Measurements from ENCODE around the gene AIP. TPM values are rescaled to one million over a fixed set of nuclear protein-coding genes. Genes with fewer than 3 reads are reported as not detected.
"Not testable (repeated sequence)": the region's sequence is repeated elsewhere in the genome, so short reads cannot be mapped to it uniquely, and the experiment has no call there.

The AIP gene
- polyA plus RNA-seq, 4 donors = 52.7 to 69.0 (median 65.4) TPM

- no peak for DNase-seq (ENCODE audit: low read depth in 4 of 4, low spot score in 3 of 4)
Measured at GRCh38 chr11:67445515-67445914, 37.3 kb upstream of the AIP start.

DNA sequence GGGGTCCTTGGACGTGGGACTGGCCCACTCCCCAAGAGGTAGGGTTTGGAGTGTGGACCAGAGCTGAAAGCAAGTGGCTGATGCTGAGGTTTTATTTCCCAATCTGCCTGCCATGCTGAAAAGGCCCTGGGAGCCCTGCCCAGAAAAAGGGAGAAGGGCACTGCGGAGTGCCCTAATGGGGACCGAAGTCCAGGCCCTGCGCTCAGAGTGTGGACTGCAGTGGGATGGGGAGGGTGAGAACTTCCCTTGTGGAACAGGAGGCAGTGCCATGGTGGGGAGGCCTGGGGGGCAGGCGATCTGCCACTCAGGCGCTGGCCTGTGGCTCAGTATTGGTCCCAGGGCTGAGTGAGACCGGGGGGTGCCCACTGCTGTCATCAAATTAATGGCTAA is 34.6 kb upstream of the AIP start:
- no peak for DNase-seq (ENCODE audit: low read depth in 4 of 4, low spot score in 3 of 4)

DNA sequence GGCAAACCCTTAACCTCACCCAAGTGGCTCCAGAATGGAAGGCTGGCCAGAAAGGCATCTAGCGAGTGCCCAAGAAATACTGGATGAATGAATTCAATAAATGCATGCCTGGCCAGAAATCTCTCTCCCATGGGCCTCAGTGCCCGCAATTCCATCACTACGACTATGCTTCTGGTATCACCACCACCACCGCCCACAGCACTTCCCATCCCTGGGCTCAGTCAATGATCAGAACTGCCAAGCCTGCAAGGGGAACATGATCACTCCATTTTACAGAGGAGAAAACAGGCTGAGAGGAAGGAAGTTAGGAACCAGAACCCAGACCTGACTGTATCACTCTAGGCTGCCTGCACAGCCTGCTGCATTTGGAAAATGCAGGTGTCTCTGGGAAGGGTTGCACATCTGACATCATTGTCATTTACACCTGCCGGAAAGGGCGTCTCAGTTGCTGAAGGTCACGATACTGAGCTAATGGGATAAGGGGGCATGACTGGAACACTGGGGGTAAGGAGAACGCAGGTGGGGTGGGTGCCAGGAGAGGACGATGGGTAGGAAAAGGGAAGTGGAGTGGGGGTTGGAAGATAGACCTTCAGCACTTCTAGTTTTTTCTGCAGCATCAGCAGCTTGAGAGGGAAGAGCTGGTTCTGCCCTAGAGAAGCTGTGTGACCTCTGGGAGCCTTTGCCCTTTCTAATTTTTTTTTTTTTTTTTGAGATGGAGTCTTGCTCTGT is 33.5 kb upstream of the AIP start:
- DNase-seq (ENCODE audit: low read depth in 4 of 4, low spot score in 3 of 4) = no peak

- DNase-seq (ENCODE audit: low read depth in 4 of 4, low spot score in 3 of 4) = no peak
Measured at GRCh38 chr11:67450796-67451657, 31.8 kb upstream of the AIP start.

DNA sequence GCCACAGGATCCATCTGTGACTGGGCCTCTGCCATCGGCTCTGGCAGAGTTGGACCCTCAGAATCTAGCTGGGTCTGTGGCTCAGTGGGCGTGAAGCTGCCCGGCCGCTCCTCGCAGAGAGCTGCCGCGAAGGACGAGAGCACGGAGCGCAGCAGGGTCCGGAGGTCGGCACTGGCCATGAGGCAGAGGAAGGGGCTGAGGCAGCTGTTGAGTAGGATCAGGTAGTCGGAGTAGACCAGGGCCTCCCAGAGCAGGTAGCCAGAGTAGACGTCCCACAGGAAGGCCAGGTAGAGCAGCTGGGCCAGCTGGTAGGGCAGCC is 31.2 kb upstream of the AIP start:
- DNase-seq (ENCODE audit: low read depth in 4 of 4, low spot score in 3 of 4) = no peak

DNA sequence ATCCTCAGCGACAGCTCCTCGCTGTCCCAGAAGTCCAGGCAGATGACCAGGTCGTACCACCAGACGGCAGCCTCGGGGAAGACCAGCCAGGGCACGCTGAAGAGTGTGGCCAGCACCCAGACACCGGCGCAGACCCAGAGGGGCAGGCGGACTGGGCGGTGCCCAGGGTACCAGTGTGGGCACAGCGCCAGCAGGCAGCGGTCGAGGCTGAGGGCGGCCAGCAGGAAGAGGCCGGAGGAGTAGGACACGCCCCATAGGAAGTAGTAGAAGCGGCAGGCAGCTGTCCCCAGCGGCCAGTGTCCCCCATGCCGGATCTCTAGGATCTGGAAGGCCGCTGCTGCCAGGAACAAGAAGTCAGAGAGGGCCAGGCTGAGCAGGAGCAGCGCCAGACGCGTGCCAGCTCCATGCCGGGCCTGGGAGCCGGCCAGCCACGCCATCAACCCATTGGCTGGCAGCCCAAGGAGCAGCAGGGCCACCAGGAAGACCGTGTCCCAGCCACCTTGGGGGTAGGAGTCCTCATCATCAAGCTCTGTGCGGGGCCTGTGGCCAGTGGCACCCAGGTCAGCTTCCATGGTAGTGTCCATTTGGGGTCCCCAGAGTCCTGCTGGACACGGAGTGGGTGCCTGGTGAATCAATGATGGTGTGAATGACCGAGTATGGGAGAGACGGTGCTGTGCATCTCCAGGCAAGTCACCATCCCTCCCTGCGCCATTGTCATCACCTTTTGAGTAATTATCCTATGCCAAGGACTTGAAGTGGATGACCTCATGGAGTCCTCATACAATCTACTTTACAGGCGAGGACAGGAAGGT is 30.5 kb upstream of the AIP start, which contains the start of gene GPR152:
Gene GPR152, minus strand, starts transcription at position 589 of the 812 bp plus-strand sequence. Its CDS starts 5 bp downstream, at position 584.
- DNase-seq (ENCODE audit: low read depth in 4 of 4, low spot score in 3 of 4) = no peak

DNA sequence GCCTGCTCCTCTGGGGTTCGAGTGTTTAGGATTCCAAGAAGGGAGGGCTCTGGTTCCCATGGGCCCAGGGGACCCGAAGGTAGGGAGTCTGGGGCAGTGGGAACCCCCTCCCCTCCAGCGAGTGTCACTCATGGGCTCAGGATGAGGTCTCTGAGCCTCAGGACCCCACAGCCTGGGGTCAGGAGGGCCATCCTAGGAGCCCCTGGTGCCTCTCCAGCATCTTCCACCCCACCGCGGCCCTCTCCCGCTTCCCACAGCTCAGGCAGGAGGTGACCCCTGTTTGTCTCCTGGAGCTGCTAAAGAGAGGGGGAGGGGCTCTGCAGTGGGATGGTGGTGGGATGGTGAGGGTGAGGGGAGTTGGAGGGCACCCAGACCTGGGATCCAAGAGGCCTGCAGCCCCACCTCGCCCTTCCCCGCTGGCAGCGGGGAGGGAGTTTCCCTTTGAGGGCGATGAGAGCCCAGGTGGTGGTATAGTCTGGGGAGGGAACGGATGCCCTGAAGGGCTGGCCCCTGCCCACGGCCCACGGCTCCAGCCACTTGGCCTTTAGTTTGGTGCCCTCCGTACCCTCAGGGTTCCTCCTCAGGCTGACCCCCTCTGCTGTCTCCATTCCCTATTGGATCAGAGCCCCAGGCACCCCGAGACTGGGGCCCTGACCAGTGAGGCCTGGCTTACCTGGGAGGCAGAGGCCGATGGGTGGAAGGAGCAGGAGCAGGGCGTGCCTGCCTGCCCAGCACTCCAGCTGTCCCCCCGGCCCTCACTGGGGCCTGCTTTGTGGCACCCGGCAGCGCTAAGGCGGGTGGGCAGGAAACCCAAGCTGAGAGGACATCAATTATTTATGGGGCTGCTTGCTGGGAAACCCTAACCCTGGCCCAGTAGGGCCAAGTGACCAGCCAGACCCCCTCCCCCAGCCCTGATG is 28.8 kb upstream of the AIP start:
- DNase-seq (ENCODE audit: low read depth in 4 of 4, low spot score in 3 of 4) = no peak

DNA sequence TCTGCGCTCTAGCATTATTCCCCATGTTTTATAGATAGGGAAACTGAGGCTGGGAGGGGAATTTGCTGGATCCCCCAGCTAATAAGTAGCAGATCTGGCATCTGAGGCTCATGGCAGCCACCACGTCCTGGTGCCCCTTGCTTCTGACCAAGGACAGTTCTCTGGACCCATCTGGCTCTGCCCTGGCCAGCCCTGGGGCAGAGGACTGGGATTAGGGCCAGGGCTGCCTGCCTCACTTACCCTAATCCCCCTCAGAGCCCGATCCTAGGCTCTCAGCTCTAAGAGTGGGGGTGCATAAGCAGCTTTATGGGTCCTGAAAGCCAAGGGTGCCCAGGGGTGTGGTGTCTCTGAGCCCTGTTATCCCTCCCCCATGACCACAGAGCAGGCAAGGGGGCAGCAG is 27.8 kb upstream of the AIP start, which contains the start of gene CABP4:
Gene CABP4, plus strand, starts transcription at position 301 of the 400 bp plus-strand sequence. Its CDS starts 70 bp downstream, at position 371.
- no peak for DNase-seq (ENCODE audit: low read depth in 4 of 4, low spot score in 3 of 4)

GRCh38 chr11:67456068-67456705 is 26.6 kb upstream of the AIP start:
- DNase-seq (ENCODE audit: low read depth in 4 of 4, low spot score in 3 of 4) = no peak

GRCh38 chr11:67457453-67457852 is 25.4 kb upstream of the AIP start:
- no peak for DNase-seq (ENCODE audit: low read depth in 4 of 4, low spot score in 3 of 4)

- DNase-seq (ENCODE audit: low read depth in 4 of 4, low spot score in 3 of 4) = no peak
Measured at GRCh38 chr11:67458266-67458665, 24.6 kb upstream of the AIP start.

DNA sequence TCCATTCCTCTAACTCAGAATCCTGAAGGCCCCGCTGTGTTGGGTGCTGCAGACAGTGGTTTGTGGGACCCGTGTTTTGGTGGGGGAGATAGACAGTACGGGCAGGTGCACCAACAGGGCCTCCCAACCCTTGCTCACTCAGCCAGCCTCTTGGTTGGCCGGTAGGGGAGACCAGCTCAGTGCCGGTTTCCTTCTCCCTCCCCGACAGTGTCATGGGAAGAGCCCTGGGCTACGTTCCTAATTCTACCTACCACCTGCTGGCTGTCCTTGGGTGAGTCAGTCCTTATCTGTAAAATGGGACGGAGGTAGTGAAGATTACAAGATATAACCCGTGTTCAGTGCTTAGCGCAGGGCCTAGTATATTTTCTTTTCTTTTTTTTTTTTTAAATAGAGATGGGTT is 19.6 kb upstream of the AIP start:
- no peak for DNase-seq (ENCODE audit: low read depth in 4 of 4, low spot score in 3 of 4)

GRCh38 chr11:67463680-67464410 is 19.0 kb upstream of the AIP start:
- DNase-seq (ENCODE audit: low read depth in 4 of 4, low spot score in 3 of 4) = no peak

GRCh38 chr11:67464411-67465188 is 18.2 kb upstream of the AIP start:
- peak in 3 of 4 donors; percentile 64 to 70 (median 70) for DNase-seq (ENCODE audit: low read depth in 4 of 4, low spot score in 3 of 4)

DNA sequence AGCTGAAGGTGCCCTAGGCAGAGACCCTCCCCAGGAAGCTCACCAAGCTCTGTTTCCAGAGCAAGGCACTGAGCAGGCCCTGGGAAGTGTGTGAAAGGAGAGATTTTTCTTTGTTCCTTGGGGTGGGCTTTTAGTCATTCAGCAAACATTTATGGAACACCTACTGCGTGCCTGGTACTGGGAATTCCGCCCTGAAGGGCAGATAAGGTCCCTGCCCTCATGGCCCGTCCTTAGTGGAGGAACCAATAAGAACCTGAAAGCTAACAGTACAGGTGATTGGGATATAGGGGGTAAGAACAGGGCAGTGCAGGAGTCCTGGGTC is 17.7 kb upstream of the AIP start:
- DNase-seq (ENCODE audit: low read depth in 4 of 4, low spot score in 3 of 4) = no peak

GRCh38 chr11:67465530-67465929 is 17.3 kb upstream of the AIP start:
- DNase-seq (ENCODE audit: low read depth in 4 of 4, low spot score in 3 of 4) = not testable (repeated sequence)

DNA sequence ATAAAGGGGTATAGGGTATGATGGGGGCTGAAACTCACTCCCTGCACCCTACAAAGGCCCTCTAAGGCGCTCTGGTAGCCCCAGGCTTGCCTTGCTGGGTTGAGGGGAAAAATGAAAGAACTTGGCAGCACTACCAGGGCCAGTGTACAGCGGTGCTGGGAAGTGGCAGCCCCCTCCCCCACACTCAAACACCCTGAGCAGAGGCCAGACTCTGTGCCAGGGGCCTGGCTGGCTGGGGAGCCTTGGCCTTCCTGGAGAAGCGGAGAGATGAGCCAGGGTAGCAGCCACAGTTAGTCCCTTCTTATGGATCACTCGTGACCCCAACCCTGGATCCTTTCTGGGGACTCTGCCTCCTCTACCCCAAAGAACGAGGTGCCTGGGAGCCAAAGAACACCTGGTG is 16.5 kb upstream of the AIP start:
- DNase-seq (ENCODE audit: low read depth in 4 of 4, low spot score in 3 of 4) = no peak
